SU-DHL-6 (cell line): Measurements from ENCODE around the gene NXPH3.
"Not testable (repeated sequence)": the region's sequence is repeated elsewhere in the genome, so short reads cannot be mapped to it uniquely, and the experiment has no call there.

Experiments used
- H2AFZ ChIP-seq: fragments of 200-600 bp; sonication (generic); 2 replicates; pipeline ENCODE4 v1.6.1; 2014; ENCODE audit warnings: low read depth, mild to moderate bottlenecking, moderate library complexity, mixed read lengths, antibody characterized with exemption, low read length; ENCODE audit not compliant: severe bottlenecking
- H3F3A ChIP-seq: fragments of 200-600 bp; shearing (Covaris generic); 2 replicates; pipeline ENCODE4 v1.6.0; 2016; ENCODE audit warnings: antibody characterized with exemption, mild to moderate bottlenecking; ENCODE audit not compliant: insufficient read depth
- H3K27ac ChIP-seq: fragments of 200-600 bp; sonication (generic); 2 replicates; pipeline ENCODE4 v1.5.1; 2016; ENCODE audit warnings: low read depth, mild to moderate bottlenecking, low read length, moderate library complexity, mixed read lengths
- H3K27me3 ChIP-seq: fragments of 200-600 bp; sonication (generic), shearing (Covaris generic); 2 replicates; pipeline ENCODE4 v1.6.0; 2014; ENCODE audit warnings: mild to moderate bottlenecking, low read length
- H3K36me3 ChIP-seq: fragments of 200-600 bp; sonication (generic); 2 replicates; pipeline ENCODE4 v1.6.1; 2014; ENCODE audit warnings: mild to moderate bottlenecking, low read length, mixed read lengths
- H3K4me2 ChIP-seq: fragments of 300-600, 200-600 bp; shearing (Covaris generic), sonication (generic); 2 replicates; pipeline ENCODE4 v1.6.0; 2014; ENCODE audit warnings: low read length, low read depth, mild to moderate bottlenecking; ENCODE audit not compliant: poor library complexity, severe bottlenecking
- H3K4me3 ChIP-seq: fragments of 200-600 bp; sonication (generic); 2 replicates; pipeline ENCODE4 v1.5.1; 2014; ENCODE audit warnings: antibody characterized with exemption, low read length, mild to moderate bottlenecking, mixed read lengths; ENCODE audit not compliant: insufficient read depth, poor library complexity, severe bottlenecking
- H3K79me2 ChIP-seq: fragments of 200-600 bp; sonication (generic); 2 replicates; pipeline ENCODE4 v1.6.1; 2014; ENCODE audit warnings: mild to moderate bottlenecking, low read length, moderate library complexity; ENCODE audit not compliant: insufficient read depth
- H3K9ac ChIP-seq: fragments of 200-600 bp; sonication (generic); 2 replicates; pipeline ENCODE4 v1.7.0; 2014; ENCODE audit warnings: mild to moderate bottlenecking, low read length
- H3K9me2 ChIP-seq: fragments of 200-600 bp; sonication (generic); replicated peaks from 2 replicates; pipeline ENCODE4 v1.6.1; 2014; ENCODE audit warnings: low read length; ENCODE audit not compliant: insufficient read depth
- H3K9me3 ChIP-seq: fragments of 200-600 bp; sonication (generic); 2 replicates; pipeline ENCODE4 v1.6.1; 2014; ENCODE audit warnings: low read length, mixed read lengths; ENCODE audit not compliant: insufficient read depth
- H4K20me1 ChIP-seq: fragments of 200-600 bp; sonication (generic); 2 replicates; pipeline ENCODE4 v1.6.1; 2014; ENCODE audit warnings: low read depth, mild to moderate bottlenecking, antibody characterized with exemption, low read length, moderate library complexity, mixed read lengths
- EZH2phosphoT487 ChIP-seq: fragments of 200-600 bp; sonication (generic), shearing (Covaris generic); conservative IDR thresholded peaks from 2 replicates; pipeline ENCODE4 v1.6.1; 2018; ENCODE audit warnings: mild to moderate bottlenecking, antibody characterized with exemption, low read length, moderate library complexity, mixed read lengths
- TF ChIP-seq, protein P1 (sequence below): fragments of 200-600 bp; sonication (generic); IDR thresholded peaks from one replicate; pipeline ENCODE4 v1.5.1; 2017; ENCODE audit warnings: antibody characterized with exemption, mild to moderate bottlenecking, low read length, moderate library complexity; ENCODE audit not compliant: insufficient read depth, poor library complexity, severe bottlenecking

The NXPH3 gene

DNA sequence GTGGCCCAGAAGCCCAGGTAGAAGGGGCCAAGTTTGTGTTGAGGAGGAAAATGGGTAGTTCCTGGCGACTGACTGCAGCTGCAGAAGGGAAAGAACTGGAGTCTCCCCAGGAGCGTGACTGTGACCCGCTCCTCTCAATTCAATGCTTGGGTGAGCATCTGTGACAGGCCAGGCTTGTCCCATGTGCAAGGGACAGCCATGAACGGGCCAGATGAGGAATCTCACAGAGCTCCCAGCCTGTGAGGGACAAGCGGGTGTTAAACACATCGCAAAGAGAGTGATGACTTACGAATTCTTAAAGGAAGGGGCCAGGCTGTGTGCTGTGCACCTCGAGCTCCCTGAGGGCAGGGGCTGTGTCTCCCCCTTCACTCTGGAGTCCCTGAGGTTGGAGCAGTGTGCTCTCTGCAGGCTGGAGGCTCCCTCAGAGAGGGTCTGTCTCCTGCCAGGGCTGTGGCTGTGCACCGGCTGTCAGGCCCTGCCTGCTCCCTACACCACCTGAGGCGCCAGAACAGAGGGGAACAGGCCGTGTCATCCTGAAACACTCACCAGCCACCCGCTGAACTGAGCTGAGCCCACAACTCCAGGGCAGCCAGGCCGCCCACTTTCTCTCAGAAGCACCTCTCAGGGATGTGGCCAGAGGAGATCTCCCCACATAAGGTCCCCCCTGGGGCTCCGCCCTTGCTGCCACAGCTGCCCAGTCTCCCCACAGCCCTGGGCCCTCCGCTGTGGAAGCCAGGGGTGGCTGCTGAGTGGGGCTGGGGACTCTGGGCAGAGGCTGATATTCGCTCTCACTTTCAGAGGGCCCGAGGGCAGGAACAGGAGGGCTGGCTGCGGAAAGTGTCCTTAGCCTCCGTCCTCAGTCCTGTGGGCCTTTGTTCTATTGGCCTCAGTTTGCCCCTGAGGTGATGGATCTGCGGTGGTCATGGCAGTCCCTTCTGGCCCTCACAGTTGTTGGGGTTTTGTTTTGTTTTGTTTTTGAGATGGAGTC is 25.7 kb upstream of the NXPH3 start:
- Histone ChIP-seq H3K4me2 (no peak overlapping the region), H4K20me1 (no peaks in the 10 kb centered on the region), H3F3A (no peaks in the 10 kb centered on the region), H3K9ac (no peak overlapping the region), H3K27me3 (no peaks in the 10 kb centered on the region), H3K4me3 (no peak overlapping the region), H3K79me2 (no peaks in the 10 kb centered on the region), H3K9me3 (no peaks in the 10 kb centered on the region), H3K27ac (no peak overlapping the region), H3K36me3 (no peaks in the 10 kb centered on the region), H3K9me2 (no peaks in the 10 kb centered on the region), H2AFZ (no peak overlapping the region)
- TF ChIP-seq EZH2phosphoT487, result no peak
- TF ChIP-seq, protein P1, sequence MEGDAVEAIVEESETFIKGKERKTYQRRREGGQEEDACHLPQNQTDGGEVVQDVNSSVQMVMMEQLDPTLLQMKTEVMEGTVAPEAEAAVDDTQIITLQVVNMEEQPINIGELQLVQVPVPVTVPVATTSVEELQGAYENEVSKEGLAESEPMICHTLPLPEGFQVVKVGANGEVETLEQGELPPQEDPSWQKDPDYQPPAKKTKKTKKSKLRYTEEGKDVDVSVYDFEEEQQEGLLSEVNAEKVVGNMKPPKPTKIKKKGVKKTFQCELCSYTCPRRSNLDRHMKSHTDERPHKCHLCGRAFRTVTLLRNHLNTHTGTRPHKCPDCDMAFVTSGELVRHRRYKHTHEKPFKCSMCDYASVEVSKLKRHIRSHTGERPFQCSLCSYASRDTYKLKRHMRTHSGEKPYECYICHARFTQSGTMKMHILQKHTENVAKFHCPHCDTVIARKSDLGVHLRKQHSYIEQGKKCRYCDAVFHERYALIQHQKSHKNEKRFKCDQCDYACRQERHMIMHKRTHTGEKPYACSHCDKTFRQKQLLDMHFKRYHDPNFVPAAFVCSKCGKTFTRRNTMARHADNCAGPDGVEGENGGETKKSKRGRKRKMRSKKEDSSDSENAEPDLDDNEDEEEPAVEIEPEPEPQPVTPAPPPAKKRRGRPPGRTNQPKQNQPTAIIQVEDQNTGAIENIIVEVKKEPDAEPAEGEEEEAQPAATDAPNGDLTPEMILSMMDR, result no peak

DNA sequence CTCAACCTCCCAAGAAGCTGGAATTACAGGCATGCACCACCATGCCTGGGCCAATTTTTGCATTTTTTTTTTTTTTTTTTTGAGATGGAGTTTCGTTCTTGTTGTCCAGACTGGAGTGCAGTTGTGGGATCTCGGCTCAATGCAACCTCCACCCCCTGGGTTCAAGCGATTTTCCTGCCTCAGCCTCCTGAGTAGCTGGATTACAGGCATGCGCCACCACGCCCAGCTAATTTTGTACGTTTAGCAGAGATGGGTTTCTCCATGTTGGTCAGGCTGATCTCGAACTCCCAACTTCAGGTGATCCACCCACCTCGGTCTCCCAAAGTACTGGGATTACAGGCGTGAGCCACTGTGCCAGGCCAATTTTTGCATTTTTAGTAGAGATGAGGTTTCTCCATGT is 24.9 kb upstream of the NXPH3 start:
- not testable (repeated sequence) for H4K20me1 ChIP-seq, H3K79me2 ChIP-seq, H3K27me3 ChIP-seq, H3F3A ChIP-seq, H3K9me3 ChIP-seq, H3K4me2 ChIP-seq, H3K27ac ChIP-seq, H2AFZ ChIP-seq, H3K4me3 ChIP-seq, H3K36me3 ChIP-seq, H3K9ac ChIP-seq, H3K9me2 ChIP-seq

DNA sequence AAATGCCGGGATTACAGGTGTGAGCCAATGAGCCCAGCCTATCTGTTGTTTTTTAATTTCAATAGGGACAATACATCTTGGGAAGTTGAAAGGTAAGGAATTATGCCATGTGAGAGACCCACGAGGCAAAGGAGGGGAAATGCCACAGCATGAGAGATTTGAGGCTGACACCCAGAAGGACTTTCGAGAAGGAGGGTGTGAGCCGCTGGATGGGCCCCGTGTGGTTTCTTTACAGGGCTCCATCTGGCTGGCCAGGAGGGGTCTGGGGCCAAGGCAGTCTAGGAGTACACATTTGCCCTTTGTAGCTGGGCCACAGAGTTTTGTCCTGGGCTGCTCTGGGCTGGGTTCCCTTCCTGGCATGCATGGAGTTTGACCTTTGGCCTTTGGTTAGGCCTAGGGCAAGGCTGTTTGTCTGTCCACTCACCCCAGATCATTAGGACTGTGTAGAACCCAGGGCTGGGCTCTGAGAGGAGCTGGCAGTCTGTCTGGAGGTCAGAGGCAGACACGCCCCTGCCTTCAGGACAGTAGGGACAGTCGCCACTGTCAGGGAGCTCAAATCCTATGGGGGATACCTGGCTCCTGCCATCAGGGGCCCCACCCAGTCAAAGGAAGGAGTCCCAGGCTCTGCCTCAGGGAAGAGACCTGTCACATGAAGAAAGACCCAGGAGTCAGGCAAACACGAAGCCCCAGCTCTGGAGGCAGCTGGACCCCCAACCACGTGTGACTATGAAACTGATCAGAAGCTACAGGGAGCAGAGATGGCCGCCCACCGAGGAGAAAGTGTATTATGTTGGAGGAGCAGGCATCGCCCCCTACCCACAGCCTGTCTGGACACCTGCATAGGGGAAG is 24.2 kb upstream of the NXPH3 start:
- H3K36me3 ChIP-seq, result no peaks in the 10 kb centered on the region
- no peaks in the 10 kb centered on the region for H3K9me3 ChIP-seq
- no peaks in the 10 kb centered on the region for H3K79me2 ChIP-seq
- no peak overlapping the region for H2AFZ ChIP-seq
- H3K9me2 ChIP-seq, result no peaks in the 10 kb centered on the region
- no peaks in the 10 kb centered on the region for H3F3A ChIP-seq
- H4K20me1 ChIP-seq, result no peaks in the 10 kb centered on the region
- H3K27ac ChIP-seq, result no peak overlapping the region
- H3K27me3 ChIP-seq, result no peaks in the 10 kb centered on the region
- TF ChIP-seq, protein P1, result no peak
- TF ChIP-seq EZH2phosphoT487, result no peak
- H3K9ac ChIP-seq, result no peak overlapping the region
- H3K4me2 ChIP-seq, result no peak overlapping the region
- H3K4me3 ChIP-seq, result no peak overlapping the region
